ENCODE data around the gene CUL4A.
"Not testable (repeated sequence)": the region's sequence is repeated elsewhere in the genome, so short reads cannot be mapped to it uniquely, and the experiment has no call there.

DNA sequence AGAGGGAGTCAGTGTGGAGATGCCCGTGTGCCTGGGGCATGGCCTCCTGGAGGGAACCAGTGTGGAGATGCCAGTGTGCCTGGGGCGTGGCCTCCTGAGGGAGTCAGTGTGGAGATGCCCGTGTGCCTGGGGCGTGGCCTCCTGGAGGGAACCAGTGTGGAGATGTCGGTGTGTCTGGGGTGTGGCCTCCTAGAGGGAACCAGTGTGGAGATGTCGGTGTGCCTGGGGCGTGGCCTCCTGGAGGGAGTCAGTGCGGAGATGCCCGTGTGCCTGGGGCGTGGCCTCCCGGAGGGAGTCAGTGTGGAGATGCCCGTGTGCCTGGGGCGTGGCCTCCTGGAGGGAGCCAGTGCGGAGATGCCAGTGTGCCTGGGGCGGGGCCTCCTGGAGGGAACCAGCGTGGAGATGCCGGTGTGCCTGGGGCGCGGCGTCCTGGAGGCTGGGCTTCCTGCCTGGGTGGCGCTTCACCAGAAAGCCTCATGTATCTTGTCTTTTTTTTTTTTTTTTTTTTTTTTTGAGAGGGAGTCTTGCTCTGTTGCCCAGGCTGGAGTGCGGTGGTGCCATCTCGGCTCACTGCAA lies 105.6 kb downstream of the CUL4A start:
- TF ChIP-seq, protein P1, sequence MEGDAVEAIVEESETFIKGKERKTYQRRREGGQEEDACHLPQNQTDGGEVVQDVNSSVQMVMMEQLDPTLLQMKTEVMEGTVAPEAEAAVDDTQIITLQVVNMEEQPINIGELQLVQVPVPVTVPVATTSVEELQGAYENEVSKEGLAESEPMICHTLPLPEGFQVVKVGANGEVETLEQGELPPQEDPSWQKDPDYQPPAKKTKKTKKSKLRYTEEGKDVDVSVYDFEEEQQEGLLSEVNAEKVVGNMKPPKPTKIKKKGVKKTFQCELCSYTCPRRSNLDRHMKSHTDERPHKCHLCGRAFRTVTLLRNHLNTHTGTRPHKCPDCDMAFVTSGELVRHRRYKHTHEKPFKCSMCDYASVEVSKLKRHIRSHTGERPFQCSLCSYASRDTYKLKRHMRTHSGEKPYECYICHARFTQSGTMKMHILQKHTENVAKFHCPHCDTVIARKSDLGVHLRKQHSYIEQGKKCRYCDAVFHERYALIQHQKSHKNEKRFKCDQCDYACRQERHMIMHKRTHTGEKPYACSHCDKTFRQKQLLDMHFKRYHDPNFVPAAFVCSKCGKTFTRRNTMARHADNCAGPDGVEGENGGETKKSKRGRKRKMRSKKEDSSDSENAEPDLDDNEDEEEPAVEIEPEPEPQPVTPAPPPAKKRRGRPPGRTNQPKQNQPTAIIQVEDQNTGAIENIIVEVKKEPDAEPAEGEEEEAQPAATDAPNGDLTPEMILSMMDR (conservative IDR thresholded peaks at IDR 0.05; ENCODE audit: low read length) = not testable (repeated sequence)
- not testable (repeated sequence) for TF ChIP-seq EZH2phosphoT487 (IDR thresholded peaks at IDR 0.05; ENCODE audit: borderline replicate concordance)
